OCI-LY3 (cell line): Measurements from ENCODE around the gene NOS1.

Experiments
- EZH2phosphoT487 ChIP-seq: fragments of 200-600 bp; shearing (Covaris generic); IDR thresholded peaks from 2 replicates; pipeline ENCODE4 v1.6.1; 2018; ENCODE audit warnings: antibody characterized with exemption, mixed run types, low read depth
- TF ChIP-seq, protein P1 (sequence below): fragments of 200-600, 300-600 bp; sonication (generic); IDR thresholded peaks from 2 replicates; pipeline ENCODE4 v1.5.1; 2014; ENCODE audit warnings: antibody characterized with exemption, low read length, low read depth

DNA sequence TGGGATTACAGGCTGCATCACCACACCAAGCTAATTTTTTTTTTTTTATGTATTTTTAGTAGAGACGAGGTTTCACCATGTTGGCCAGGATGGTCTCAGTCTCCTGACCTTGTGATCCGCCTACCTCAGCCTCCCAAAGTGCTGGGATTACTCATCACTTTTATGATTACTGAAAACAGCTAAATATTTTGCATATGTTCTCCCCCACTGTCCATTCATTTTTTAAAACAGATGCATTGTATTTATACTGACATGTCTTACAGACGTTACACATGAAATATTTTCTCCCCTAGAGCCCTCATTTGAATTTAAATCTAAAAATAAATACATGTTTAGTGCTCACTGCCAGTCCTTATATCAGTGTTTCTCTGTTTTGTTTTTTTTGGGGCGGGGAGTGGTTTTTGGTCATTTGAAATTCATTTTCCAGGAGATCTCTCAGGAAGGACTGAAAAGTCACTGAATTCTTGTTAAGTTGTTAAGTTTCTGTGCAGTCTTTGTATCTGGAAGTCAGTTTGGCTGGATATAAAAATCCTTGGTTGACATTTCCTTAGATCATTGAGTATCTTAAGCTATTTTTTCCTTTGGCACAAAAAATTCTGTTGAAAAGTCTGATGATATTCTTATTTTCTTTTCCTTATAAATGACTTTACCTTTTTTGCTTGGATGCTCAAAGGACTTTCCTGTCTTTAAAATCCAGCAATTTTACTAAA lies 180.5 kb downstream of the NOS1 start:
- TF ChIP-seq EZH2phosphoT487, result no peak
- TF ChIP-seq, protein P1, sequence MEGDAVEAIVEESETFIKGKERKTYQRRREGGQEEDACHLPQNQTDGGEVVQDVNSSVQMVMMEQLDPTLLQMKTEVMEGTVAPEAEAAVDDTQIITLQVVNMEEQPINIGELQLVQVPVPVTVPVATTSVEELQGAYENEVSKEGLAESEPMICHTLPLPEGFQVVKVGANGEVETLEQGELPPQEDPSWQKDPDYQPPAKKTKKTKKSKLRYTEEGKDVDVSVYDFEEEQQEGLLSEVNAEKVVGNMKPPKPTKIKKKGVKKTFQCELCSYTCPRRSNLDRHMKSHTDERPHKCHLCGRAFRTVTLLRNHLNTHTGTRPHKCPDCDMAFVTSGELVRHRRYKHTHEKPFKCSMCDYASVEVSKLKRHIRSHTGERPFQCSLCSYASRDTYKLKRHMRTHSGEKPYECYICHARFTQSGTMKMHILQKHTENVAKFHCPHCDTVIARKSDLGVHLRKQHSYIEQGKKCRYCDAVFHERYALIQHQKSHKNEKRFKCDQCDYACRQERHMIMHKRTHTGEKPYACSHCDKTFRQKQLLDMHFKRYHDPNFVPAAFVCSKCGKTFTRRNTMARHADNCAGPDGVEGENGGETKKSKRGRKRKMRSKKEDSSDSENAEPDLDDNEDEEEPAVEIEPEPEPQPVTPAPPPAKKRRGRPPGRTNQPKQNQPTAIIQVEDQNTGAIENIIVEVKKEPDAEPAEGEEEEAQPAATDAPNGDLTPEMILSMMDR, result no peak
